SK-N-SH treated with all-trans-retinoic acid at 6 μM for 48 hours (cell line): ENCODE measurements around the gene PCBP3.

ENCODE experiments used
- ARNTL ChIP-seq: fragments of 450-650 bp; formaldehyde crosslinking; IDR thresholded peaks from 2 replicates; pipeline ENCODE4 v1.5.0; 2020; ENCODE audit warnings: low read depth, mild to moderate bottlenecking, moderate library complexity, borderline replicate concordance
- PPARA ChIP-seq: fragments of 250-450 bp; sonication (Bioruptor Pico); IDR thresholded peaks from 2 replicates; pipeline ENCODE4 v1.5.0; 2020; ENCODE audit warnings: mild to moderate bottlenecking, borderline replicate concordance
- RARB ChIP-seq: fragments of 250-450 bp; sonication (Bioruptor Pico); IDR thresholded peaks from 2 replicates; pipeline ENCODE4 v1.8.0; 2021; ENCODE audit warnings: mild to moderate bottlenecking, moderate library complexity
- SNAI2 ChIP-seq: fragments of 250-450 bp; sonication (Bioruptor Pico); IDR thresholded peaks from 2 replicates; pipeline ENCODE4 v1.5.0; 2020; ENCODE audit warnings: mild to moderate bottlenecking, moderate library complexity
- TCF4 ChIP-seq: fragments of 250-450 bp; sonication (Bioruptor Pico); IDR thresholded peaks from 2 replicates; pipeline ENCODE4 v1.8.0; 2021; ENCODE audit warnings: mild to moderate bottlenecking, moderate library complexity, borderline replicate concordance
- TOX ChIP-seq: fragments of 250-450 bp; sonication (Bioruptor Pico); IDR thresholded peaks from 2 replicates; pipeline ENCODE4 v1.8.0; 2021; ENCODE audit warnings: mild to moderate bottlenecking, moderate library complexity, borderline replicate concordance
- ZC3H10 ChIP-seq: fragments of 250-450 bp; sonication (Bioruptor Pico); IDR thresholded peaks from 2 replicates; pipeline ENCODE4 v1.5.1; 2021; ENCODE audit warnings: mild to moderate bottlenecking, moderate library complexity
- ZFP3 ChIP-seq: fragments of 250-450 bp; sonication (Bioruptor Pico); IDR thresholded peaks from 2 replicates; pipeline ENCODE4 v1.5.0; 2020; ENCODE audit warnings: mild to moderate bottlenecking, moderate library complexity
- ZFP30 ChIP-seq: fragments of 450-650 bp; formaldehyde crosslinking; IDR thresholded peaks from 2 replicates; pipeline ENCODE4 v1.5.0; 2022; ENCODE audit warnings: mild to moderate bottlenecking, moderate library complexity
- TF ChIP-seq, protein P1 (sequence below): fragments of 250-450 bp; sonication (Bioruptor Pico); IDR thresholded peaks from 2 replicates; pipeline ENCODE4 v1.5.0; 2020; ENCODE audit warnings: mild to moderate bottlenecking, moderate library complexity
- TF ChIP-seq, protein P2 (sequence below): fragments of 250-450 bp; sonication (Bioruptor Pico); IDR thresholded peaks from 2 replicates; pipeline ENCODE4 v1.5.1; 2020; ENCODE audit warnings: low read depth, mild to moderate bottlenecking, moderate library complexity
- TF ChIP-seq, protein P3 (sequence below): fragments of 250-450 bp; sonication (Bioruptor Pico); IDR thresholded peaks from 2 replicates; pipeline ENCODE4 v1.8.0; 2020; ENCODE audit warnings: mild to moderate bottlenecking, moderate library complexity, borderline replicate concordance
- TF ChIP-seq, protein P4 (sequence below): fragments of 250-450 bp; sonication (Bioruptor Pico); IDR thresholded peaks from 2 replicates; pipeline ENCODE4 v1.8.0; 2021; ENCODE audit warnings: low read depth, mild to moderate bottlenecking, moderate library complexity, borderline replicate concordance

DNA sequence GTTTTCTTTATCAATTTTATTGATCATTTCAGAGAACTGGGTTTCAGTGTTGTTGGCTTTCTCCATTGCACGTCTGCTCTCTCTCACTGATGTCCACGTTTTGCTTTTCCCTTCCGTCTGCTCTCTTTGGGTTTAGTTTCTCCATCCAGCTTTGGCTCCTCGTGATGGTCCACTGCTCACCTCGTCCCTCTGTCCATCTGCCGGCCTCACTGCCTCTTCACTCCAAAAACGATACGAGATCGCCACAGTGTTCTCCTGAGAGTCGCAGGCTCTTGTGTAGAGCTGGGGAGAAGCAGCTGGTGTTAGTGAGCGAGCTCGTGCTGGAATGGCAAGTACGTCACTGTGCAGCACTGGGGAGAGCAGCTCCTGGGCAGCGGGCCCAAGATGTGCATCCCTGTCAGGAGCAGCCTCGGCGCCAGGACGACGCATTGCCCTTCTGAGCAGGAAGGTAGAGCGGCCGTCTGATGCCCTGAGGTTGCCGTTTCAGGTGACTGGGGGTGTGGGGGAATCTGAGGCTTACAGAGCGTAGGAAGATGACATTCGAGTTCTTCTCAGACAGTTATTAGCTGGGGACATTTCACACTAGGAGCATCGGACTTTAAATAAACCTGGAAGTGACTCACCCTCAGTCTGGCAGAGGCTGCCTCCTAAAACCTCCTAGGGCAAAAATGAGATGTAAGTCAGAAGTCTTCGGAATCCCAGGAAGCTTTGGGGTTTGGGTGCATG is 31.4 kb upstream of the PCBP3 start:
- TF ChIP-seq PPARA (CRISPR knock-in tag) = no peak
- TF ChIP-seq SNAI2 = no peak
- TF ChIP-seq, protein P1, sequence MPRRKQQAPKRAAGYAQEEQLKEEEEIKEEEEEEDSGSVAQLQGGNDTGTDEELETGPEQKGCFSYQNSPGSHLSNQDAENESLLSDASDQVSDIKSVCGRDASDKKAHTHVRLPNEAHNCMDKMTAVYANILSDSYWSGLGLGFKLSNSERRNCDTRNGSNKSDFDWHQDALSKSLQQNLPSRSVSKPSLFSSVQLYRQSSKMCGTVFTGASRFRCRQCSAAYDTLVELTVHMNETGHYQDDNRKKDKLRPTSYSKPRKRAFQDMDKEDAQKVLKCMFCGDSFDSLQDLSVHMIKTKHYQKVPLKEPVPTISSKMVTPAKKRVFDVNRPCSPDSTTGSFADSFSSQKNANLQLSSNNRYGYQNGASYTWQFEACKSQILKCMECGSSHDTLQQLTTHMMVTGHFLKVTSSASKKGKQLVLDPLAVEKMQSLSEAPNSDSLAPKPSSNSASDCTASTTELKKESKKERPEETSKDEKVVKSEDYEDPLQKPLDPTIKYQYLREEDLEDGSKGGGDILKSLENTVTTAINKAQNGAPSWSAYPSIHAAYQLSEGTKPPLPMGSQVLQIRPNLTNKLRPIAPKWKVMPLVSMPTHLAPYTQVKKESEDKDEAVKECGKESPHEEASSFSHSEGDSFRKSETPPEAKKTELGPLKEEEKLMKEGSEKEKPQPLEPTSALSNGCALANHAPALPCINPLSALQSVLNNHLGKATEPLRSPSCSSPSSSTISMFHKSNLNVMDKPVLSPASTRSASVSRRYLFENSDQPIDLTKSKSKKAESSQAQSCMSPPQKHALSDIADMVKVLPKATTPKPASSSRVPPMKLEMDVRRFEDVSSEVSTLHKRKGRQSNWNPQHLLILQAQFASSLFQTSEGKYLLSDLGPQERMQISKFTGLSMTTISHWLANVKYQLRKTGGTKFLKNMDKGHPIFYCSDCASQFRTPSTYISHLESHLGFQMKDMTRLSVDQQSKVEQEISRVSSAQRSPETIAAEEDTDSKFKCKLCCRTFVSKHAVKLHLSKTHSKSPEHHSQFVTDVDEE (CRISPR knock-in tag) = no peak
- TF ChIP-seq RARB (CRISPR knock-in tag) = no peak
- TF ChIP-seq ZFP30 (CRISPR knock-in tag) = no peak
- TF ChIP-seq, protein P2, sequence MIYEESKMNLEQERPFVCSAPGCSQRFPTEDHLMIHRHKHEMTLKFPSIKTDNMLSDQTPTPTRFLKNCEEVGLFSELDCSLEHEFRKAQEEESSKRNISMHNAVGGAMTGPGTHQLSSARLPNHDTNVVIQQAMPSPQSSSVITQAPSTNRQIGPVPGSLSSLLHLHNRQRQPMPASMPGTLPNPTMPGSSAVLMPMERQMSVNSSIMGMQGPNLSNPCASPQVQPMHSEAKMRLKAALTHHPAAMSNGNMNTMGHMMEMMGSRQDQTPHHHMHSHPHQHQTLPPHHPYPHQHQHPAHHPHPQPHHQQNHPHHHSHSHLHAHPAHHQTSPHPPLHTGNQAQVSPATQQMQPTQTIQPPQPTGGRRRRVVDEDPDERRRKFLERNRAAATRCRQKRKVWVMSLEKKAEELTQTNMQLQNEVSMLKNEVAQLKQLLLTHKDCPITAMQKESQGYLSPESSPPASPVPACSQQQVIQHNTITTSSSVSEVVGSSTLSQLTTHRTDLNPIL (CRISPR knock-in tag) = no peak
- TF ChIP-seq, protein P3, sequence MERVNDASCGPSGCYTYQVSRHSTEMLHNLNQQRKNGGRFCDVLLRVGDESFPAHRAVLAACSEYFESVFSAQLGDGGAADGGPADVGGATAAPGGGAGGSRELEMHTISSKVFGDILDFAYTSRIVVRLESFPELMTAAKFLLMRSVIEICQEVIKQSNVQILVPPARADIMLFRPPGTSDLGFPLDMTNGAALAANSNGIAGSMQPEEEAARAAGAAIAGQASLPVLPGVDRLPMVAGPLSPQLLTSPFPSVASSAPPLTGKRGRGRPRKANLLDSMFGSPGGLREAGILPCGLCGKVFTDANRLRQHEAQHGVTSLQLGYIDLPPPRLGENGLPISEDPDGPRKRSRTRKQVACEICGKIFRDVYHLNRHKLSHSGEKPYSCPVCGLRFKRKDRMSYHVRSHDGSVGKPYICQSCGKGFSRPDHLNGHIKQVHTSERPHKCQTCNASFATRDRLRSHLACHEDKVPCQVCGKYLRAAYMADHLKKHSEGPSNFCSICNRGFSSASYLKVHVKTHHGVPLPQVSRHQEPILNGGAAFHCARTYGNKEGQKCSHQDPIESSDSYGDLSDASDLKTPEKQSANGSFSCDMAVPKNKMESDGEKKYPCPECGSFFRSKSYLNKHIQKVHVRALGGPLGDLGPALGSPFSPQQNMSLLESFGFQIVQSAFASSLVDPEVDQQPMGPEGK (CRISPR knock-in tag) = no peak
- TF ChIP-seq TOX (CRISPR knock-in tag) = no peak
- TF ChIP-seq ZC3H10 (CRISPR knock-in tag) = no peak
- TF ChIP-seq TCF4 (CRISPR knock-in tag) = no peak
- TF ChIP-seq, protein P4, sequence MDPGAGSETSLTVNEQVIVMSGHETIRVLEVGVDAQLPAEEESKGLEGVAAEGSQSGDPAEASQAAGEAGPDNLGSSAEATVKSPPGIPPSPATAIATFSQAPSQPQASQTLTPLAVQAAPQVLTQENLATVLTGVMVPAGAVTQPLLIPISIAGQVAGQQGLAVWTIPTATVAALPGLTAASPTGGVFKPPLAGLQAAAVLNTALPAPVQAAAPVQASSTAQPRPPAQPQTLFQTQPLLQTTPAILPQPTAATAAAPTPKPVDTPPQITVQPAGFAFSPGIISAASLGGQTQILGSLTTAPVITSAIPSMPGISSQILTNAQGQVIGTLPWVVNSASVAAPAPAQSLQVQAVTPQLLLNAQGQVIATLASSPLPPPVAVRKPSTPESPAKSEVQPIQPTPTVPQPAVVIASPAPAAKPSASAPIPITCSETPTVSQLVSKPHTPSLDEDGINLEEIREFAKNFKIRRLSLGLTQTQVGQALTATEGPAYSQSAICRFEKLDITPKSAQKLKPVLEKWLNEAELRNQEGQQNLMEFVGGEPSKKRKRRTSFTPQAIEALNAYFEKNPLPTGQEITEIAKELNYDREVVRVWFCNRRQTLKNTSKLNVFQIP (CRISPR knock-in tag) = no peak
- no peak for TF ChIP-seq ZFP3 (CRISPR knock-in tag)
- TF ChIP-seq ARNTL = no peak
